ENCODE measurements around the gene CD36. TPM values are rescaled to one million over a fixed set of nuclear protein-coding genes. Genes with fewer than 3 reads are reported as not detected.

The CD36 gene
- total and polyA plus RNA-seq, 4 experiments from 2014 or later: 0.30 to 4.3 (median 3.6) TPM; not detected in 1

DNA sequence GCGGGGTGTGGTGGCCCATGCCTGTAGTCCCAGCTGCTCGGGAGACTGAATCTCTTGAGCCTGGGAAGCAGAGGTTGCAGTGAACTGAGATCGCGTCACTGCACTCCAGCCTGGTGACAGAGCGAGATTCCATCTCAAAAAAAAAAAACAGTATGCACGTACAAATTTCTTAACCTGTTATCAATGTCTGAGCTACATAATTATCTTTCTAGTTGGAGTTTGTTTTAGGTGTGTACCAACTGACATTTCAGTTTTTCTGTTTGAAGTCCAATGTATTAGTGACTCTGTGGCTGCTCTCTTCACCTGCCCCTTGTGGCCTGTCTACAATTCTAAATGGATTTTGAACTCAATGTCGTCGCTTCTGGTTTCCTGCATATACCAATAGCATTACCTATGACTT, 40.3 kb downstream of the CD36 start:
- H3K4me3 ChIP-seq (ENCODE audit: low read length in 2 of 2): no peak overlapping the region
- ChIA-PET POLR2A (ENCODE audit: partially characterized antibody) (no interaction called here), CTCF (ENCODE audit: partially characterized antibody) (interaction anchor here (1.1 to 1.7 kb wide), 2 partner anchors 19 to 20 kb away, joined by 3 to 4 read pairs; no protein-coding TSS in a partner anchor)
- no peaks in the 10 kb centered on the region for H3K27me3 ChIP-seq (ENCODE audit: insufficient read depth, low read length)
- no peaks in the 10 kb centered on the region for H3K36me3 ChIP-seq (ENCODE audit: insufficient read depth, low read length)
- Mint-ChIP-seq H3K36me3 (no peaks in the 10 kb centered on the region), H3K27ac (no peak overlapping the region), H3K4me1 (no peaks in the 10 kb centered on the region), H3K27me3 (no peaks in the 10 kb centered on the region), H3K4me3 (no peak overlapping the region), H3K9me3 (peaks cover 0 to 4% (median 0%) of the 10 kb centered on the region in 8 donors)
- H3K4me1 ChIP-seq (ENCODE audit: insufficient read depth, low read length): no peaks in the 10 kb centered on the region
- DNase-seq: no peak
- H3K27ac ChIP-seq (ENCODE audit: low read depth, low read length): no peak overlapping the region
- H3K9me3 ChIP-seq (ENCODE audit: control insufficient read depth in 1 of 2, low read length in 2 of 2): no peaks in the 10 kb centered on the region
- intact Hi-C loops (cut with micrococcal nuclease): no loop called here

DNA sequence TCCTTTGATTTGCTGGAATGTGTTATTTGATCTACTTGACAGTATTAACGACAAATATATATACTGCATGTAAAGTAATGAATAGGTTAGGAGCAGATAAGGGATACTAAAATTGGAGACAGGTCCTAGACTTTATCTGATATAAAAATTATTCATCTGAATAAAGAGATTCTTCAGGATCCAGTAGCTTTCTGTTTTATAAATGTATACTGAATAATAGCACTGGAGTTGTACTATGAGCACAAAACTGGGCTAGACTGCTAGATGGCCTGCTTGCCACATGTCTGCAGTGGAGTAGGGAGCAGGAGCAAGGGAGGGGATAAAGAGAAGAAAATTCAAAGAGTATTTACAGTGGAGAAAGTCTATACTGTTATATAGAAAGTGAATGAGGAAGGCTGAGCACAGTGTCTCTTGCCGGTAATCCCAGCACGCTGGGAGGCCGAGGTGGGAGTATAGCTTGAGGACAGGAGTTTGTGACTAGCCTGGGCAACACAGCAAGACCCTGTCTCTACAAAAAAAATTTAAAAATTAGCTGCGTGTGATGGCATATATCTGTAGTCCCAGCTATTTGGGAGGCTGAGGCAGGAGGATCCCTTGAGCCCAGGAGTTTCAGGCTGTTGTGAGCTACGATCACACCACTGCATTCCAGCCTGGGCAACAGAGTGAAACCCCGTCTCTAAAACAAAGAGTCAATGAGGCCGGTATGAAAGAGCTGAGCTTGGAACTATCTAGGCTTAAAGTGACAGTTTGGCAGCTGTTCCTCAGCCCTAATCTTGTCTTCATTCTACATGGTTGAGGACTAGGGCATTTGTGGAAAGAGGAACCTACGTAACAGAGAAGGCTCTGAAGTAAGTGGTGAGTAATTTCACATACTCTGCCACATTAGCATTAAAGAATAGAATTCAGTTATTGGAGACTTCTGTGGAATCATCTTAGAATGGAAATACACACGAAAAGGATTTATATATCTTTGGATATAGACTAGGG, 41.8 kb downstream of the CD36 start:
- Histone ChIP-seq H3K27me3 (ENCODE audit: insufficient read depth, low read length) (no peaks in the 10 kb centered on the region), H3K4me3 (ENCODE audit: low read length in 2 of 2) (no peak overlapping the region), H3K4me1 (ENCODE audit: insufficient read depth, low read length) (no peaks in the 10 kb centered on the region), H3K27ac (ENCODE audit: low read depth, low read length) (no peak overlapping the region), H3K36me3 (ENCODE audit: insufficient read depth, low read length) (no peaks in the 10 kb centered on the region), H3K9me3 (ENCODE audit: control insufficient read depth in 1 of 2, low read length in 2 of 2) (no peaks in the 10 kb centered on the region)
- POLR2A ChIA-PET (ENCODE audit: partially characterized antibody): no interaction called here
- Mint-ChIP-seq H3K36me3 (no peaks in the 10 kb centered on the region), H3K4me1 (no peaks in the 10 kb centered on the region), H3K9me3 (peaks cover 0 to 4% (median 0%) of the 10 kb centered on the region in 8 donors), H3K27me3 (no peaks in the 10 kb centered on the region), H3K4me3 (no peak overlapping the region), H3K27ac (no peak overlapping the region)
- CTCF ChIA-PET (ENCODE audit: partially characterized antibody): interaction anchor here (1.1 to 1.7 kb wide), 3 partner anchors 13 to 21 kb away, joined by 3 to 4 read pairs (median 3); no protein-coding TSS in a partner anchor
- intact Hi-C loops (cut with micrococcal nuclease): no loop called here
- no peak for DNase-seq

DNA sequence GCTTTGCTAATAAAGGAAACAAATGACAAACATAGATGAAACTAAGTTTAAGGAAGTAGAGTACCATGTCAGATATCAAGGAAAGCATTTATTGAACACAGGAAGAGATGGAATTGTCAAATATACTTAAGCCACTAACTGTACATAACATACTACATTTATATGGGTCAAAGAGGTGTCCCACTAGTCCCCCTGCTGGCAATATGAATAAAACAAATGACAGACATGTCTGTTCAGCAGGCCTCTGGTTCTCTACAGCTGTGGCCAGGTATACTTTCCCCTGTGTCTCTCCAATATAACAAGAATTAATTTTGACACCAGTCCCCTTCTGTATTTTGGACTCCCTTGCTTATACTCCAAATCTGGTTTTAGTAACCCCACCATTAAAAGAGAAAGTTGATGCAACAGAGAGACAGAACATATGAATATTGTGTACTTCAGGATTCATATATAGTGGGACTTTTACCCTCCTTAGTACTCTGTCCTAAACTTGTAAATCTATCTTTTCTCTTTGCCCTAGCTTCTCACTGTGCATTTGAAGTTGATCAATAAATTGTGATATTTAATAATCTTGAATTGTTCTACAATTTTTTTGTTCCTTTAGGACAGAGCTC, 42.9 kb downstream of the CD36 start:
- intact Hi-C loops (cut with micrococcal nuclease): no loop called here

DNA sequence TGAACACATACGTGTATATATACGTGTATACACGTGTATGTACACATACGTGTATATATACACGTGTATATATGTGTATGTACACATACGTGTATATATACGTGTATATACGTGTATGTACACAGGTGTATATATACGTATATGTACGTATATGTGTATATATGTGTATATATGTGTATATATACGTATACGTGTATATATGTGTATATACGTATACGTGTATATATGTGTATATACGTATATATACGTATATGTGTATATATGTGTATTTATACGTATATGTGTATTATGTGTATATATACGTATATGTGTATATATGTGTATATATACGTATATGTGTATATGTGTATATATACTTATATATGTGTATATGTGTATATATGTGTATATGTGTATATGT, 44.3 kb downstream of the CD36 start:
- ChIA-PET POLR2A (ENCODE audit: partially characterized antibody) (no interaction called here), CTCF (ENCODE audit: partially characterized antibody) (no interaction called here)
- H3K4me1 Mint-ChIP-seq: no peaks in the 10 kb centered on the region
- Histone ChIP-seq H3K4me3 (ENCODE audit: low read length in 2 of 2) (no peak overlapping the region), H3K9me3 (ENCODE audit: control insufficient read depth in 1 of 2, low read length in 2 of 2) (no peaks in the 10 kb centered on the region), H3K27me3 (ENCODE audit: insufficient read depth, low read length) (no peaks in the 10 kb centered on the region), H3K27ac (ENCODE audit: low read depth, low read length) (no peak overlapping the region), H3K36me3 (ENCODE audit: insufficient read depth, low read length) (no peaks in the 10 kb centered on the region), H3K4me1 (ENCODE audit: insufficient read depth, low read length) (no peaks in the 10 kb centered on the region)
- peaks cover 0 to 2% (median 0%) of the 10 kb centered on the region in 8 donors for H3K9me3 Mint-ChIP-seq
- intact Hi-C loops (cut with micrococcal nuclease): no loop called here
- H3K36me3 Mint-ChIP-seq: no peaks in the 10 kb centered on the region
- no peak overlapping the region for H3K27ac Mint-ChIP-seq
- H3K27me3 Mint-ChIP-seq: no peaks in the 10 kb centered on the region
- no peak for DNase-seq
- H3K4me3 Mint-ChIP-seq: no peak overlapping the region

More for the DNA sequence above, 42.9 kb downstream of the CD36 start:
- Histone ChIP-seq H3K4me1 (ENCODE audit: insufficient read depth, low read length) (no peaks in the 10 kb centered on the region), H3K4me3 (ENCODE audit: low read length in 2 of 2) (no peak overlapping the region), H3K36me3 (ENCODE audit: insufficient read depth, low read length) (no peaks in the 10 kb centered on the region), H3K27ac (ENCODE audit: low read depth, low read length) (no peak overlapping the region), H3K9me3 (ENCODE audit: control insufficient read depth in 1 of 2, low read length in 2 of 2) (no peaks in the 10 kb centered on the region), H3K27me3 (ENCODE audit: insufficient read depth, low read length) (no peaks in the 10 kb centered on the region)
- Mint-ChIP-seq H3K4me1 (no peaks in the 10 kb centered on the region), H3K4me3 (no peak overlapping the region), H3K9me3 (peaks cover 0 to 2% (median 0%) of the 10 kb centered on the region in 8 donors), H3K27ac (no peak overlapping the region), H3K36me3 (no peaks in the 10 kb centered on the region), H3K27me3 (no peaks in the 10 kb centered on the region)
- DNase-seq: no peak
- ChIA-PET POLR2A (ENCODE audit: partially characterized antibody) (no interaction called here), CTCF (ENCODE audit: partially characterized antibody) (no interaction called here)

DNA sequence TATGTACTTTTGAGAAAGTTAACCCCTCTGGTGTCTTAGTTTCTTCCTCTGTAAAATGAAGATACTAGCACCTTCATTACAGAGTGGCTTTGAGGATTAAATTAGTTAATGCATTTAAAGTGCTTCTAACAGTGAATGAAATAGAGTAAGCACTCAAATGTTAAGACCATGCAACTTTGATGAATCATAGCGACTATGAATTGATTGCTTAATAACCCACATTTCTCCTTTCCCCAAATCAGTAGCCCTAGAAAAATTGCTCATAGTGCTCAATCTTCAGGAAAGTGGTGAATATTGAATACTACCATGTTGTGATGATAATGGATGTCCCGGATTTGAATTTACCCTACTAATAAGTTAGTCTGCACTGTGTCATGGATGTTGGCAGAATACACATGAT, 48.1 kb downstream of the CD36 start:
- Mint-ChIP-seq H3K4me3 (no peak overlapping the region), H3K36me3 (no peaks in the 10 kb centered on the region), H3K9me3 (peaks cover 3 to 10% (median 8%) of the 10 kb centered on the region in 8 donors), H3K27ac (no peak overlapping the region), H3K27me3 (no peaks in the 10 kb centered on the region), H3K4me1 (no peaks in the 10 kb centered on the region)
- no peaks in the 10 kb centered on the region for H3K4me1 ChIP-seq (ENCODE audit: insufficient read depth, low read length)
- no peaks in the 10 kb centered on the region for H3K36me3 ChIP-seq (ENCODE audit: insufficient read depth, low read length)
- intact Hi-C loops (cut with micrococcal nuclease): no loop called here
- H3K4me3 ChIP-seq (ENCODE audit: low read length in 2 of 2): no peak overlapping the region
- H3K9me3 ChIP-seq (ENCODE audit: control insufficient read depth in 1 of 2, low read length in 2 of 2): no peaks in the 10 kb centered on the region
- DNase-seq: no peak
- H3K27ac ChIP-seq (ENCODE audit: low read depth, low read length): no peak overlapping the region
- no peaks in the 10 kb centered on the region for H3K27me3 ChIP-seq (ENCODE audit: insufficient read depth, low read length)
- CTCF ChIA-PET (ENCODE audit: partially characterized antibody): no interaction called here
- POLR2A ChIA-PET (ENCODE audit: partially characterized antibody): no interaction called here

DNA sequence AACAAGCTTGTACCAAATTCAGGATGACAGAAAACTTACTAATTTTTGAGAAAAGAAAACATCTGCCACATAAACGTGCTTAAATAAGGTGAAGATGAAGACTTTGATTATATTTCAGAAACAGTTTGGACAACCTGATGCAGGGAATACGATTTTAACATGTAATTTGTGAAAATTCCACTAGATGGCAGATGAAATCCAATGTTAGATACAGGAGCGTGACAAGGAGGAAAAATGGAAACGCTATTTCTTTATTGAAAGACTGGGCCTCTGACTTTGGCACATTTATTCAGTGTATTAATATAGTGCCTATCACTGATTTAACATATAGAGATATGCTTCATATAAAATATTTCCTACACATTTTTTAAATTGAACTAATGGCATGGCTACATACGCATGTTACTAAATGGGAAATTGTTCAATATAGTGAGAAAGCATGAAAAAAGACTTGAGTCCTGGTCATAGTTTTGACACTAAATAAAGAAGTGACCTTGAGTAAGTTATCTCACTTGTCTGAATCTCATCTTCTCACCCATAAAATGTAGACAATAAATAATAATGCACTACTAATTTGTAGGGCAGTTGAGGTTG, 60.7 kb downstream of the CD36 start:
- intact Hi-C loops (cut with micrococcal nuclease): no loop called here
- H3K4me3 Mint-ChIP-seq: no peak overlapping the region
- CTCF ChIA-PET (ENCODE audit: partially characterized antibody): no interaction called here

DNA sequence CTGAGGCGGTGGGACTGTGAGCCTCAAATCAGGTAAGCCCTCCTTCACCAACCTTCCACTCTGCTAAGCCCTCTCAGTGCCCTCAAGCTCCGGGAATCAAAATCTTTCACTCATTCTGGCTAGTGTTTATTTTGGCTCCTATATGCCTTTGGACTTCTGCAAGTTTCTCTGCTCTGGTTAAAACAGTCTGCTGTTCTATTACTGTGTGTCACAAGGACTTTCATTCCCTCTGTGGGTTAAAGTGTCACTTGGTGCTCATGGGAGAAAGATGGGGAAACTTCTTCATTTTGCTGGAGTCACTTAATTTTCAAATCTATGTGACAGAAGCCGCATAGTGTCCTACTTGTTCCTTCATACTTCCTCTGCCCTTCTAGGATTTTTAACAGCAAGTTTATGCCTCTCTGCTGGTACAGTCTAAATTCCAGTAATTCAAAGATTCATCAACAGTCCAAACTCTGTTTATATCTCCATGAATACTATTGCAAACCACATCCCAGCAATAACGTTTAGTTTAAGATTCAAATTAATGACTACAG, 61.3 kb downstream of the CD36 start:
- H3K4me1 ChIP-seq (ENCODE audit: insufficient read depth, low read length): no peaks in the 10 kb centered on the region
- H3K27ac ChIP-seq (ENCODE audit: low read depth, low read length): no peak overlapping the region
- H3K4me1 Mint-ChIP-seq: no peaks in the 10 kb centered on the region
- no peaks in the 10 kb centered on the region for H3K36me3 ChIP-seq (ENCODE audit: insufficient read depth, low read length)
- H3K27me3 ChIP-seq (ENCODE audit: insufficient read depth, low read length): no peaks in the 10 kb centered on the region
- H3K9me3 Mint-ChIP-seq: peaks cover 0 to 4% (median 0%) of the 10 kb centered on the region in 8 donors
- H3K9me3 ChIP-seq (ENCODE audit: control insufficient read depth in 1 of 2, low read length in 2 of 2): no peaks in the 10 kb centered on the region
- no peaks in the 10 kb centered on the region for H3K36me3 Mint-ChIP-seq
- DNase-seq: no peak
- ChIA-PET POLR2A (ENCODE audit: partially characterized antibody) (no interaction called here), CTCF (ENCODE audit: partially characterized antibody) (no interaction called here)
- H3K27me3 Mint-ChIP-seq: no peaks in the 10 kb centered on the region
- no peak overlapping the region for H3K27ac Mint-ChIP-seq
- intact Hi-C loops (cut with micrococcal nuclease): no loop called here
- H3K4me3 ChIP-seq (ENCODE audit: low read length in 2 of 2): no peak overlapping the region
- H3K4me3 Mint-ChIP-seq: no peak overlapping the region

More for the DNA sequence above, 60.7 kb downstream of the CD36 start:
- POLR2A ChIA-PET (ENCODE audit: partially characterized antibody): no interaction called here
- no peaks in the 10 kb centered on the region for H3K36me3 Mint-ChIP-seq
- DNase-seq: no peak
- Histone ChIP-seq H3K36me3 (ENCODE audit: insufficient read depth, low read length) (no peaks in the 10 kb centered on the region), H3K4me3 (ENCODE audit: low read length in 2 of 2) (no peak overlapping the region), H3K9me3 (ENCODE audit: control insufficient read depth in 1 of 2, low read length in 2 of 2) (no peaks in the 10 kb centered on the region), H3K27me3 (ENCODE audit: insufficient read depth, low read length) (no peaks in the 10 kb centered on the region), H3K27ac (ENCODE audit: low read depth, low read length) (no peak overlapping the region), H3K4me1 (ENCODE audit: insufficient read depth, low read length) (no peaks in the 10 kb centered on the region)
- H3K27ac Mint-ChIP-seq: no peak overlapping the region
- no peaks in the 10 kb centered on the region for H3K4me1 Mint-ChIP-seq
- H3K27me3 Mint-ChIP-seq: no peaks in the 10 kb centered on the region
- peaks cover 0 to 4% (median 0%) of the 10 kb centered on the region in 8 donors for H3K9me3 Mint-ChIP-seq

All from CD4-positive, alpha-beta memory T cell (primary cell).